Astrocyte (in vitro differentiated cells and primary cell): ENCODE data around the gene DNAH14. TPM values are rescaled to one million over a fixed set of nuclear protein-coding genes. Genes with fewer than 3 reads are reported as not detected.
A peak's percentile ranks its signal among the peaks of the same experiment; 100 is the strongest.

ENCODE experiments used
- DNase-seq: peaks from one replicate; pipeline ENCODE4 v3.0.0-alpha.2; 2010; ENCODE audit warnings: low read depth
- FAIRE-seq: peaks from 2 replicates; lab custom pipeline; 2011; peaks lifted over from hg19 to GRCh38; lab: Jason Lieb, UNC
- H2AFZ ChIP-seq: 2 replicates; pipeline ENCODE4 v1.6.0; 2012; ENCODE audit warnings: low read depth, low read length, inconsistent platforms
- H3K27ac ChIP-seq: 2 replicates; pipeline ENCODE4 v1.5.1; 2011; ENCODE audit warnings: low read depth, low read length, inconsistent platforms
- H3K27me3 ChIP-seq: 2 replicates; pipeline ENCODE4 v1.6.0; 2011; ENCODE audit warnings: low read length, inconsistent platforms; ENCODE audit not compliant: insufficient read depth
- H3K36me3 ChIP-seq: 2 replicates; pipeline ENCODE4 v1.5.1; 2011; ENCODE audit warnings: low read length, inconsistent platforms; ENCODE audit not compliant: insufficient read depth
- H3K4me1 ChIP-seq: 2 replicates; pipeline ENCODE4 v1.5.1; 2011; ENCODE audit warnings: low read length, inconsistent platforms; ENCODE audit not compliant: insufficient read depth
- H3K4me2 ChIP-seq: 2 replicates; pipeline ENCODE4 v1.6.0; 2012; ENCODE audit warnings: low read length, inconsistent platforms
- H3K4me3 ChIP-seq: 2 replicates; pipeline ENCODE4 v1.5.1; 2011; ENCODE audit warnings: low read depth, mild to moderate bottlenecking, low read length, inconsistent platforms; ENCODE audit not compliant: insufficient read depth
- H3K79me2 ChIP-seq: 2 replicates; pipeline ENCODE4 v1.6.0; 2012; ENCODE audit warnings: mild to moderate bottlenecking, low read length, inconsistent platforms; ENCODE audit not compliant: insufficient read depth
- H3K9ac ChIP-seq: 2 replicates; pipeline ENCODE4 v1.6.0; 2012; ENCODE audit warnings: mild to moderate bottlenecking, low read length, inconsistent platforms
- H3K9me3 ChIP-seq: 2 replicates; pipeline ENCODE4 v1.5.1; 2012; ENCODE audit warnings: low read depth, mild to moderate bottlenecking, low read length, inconsistent platforms; ENCODE audit not compliant: insufficient read depth
- H4K20me1 ChIP-seq: 2 replicates; pipeline ENCODE4 v1.6.0; 2012; ENCODE audit warnings: low read length, inconsistent platforms; ENCODE audit not compliant: insufficient read depth
- H3K27ac Mint-ChIP-seq: one replicate; pipeline ENCODE4 v1.8.0; 2021; ENCODE audit warnings: mild to moderate bottlenecking, mixed read lengths; ENCODE audit not compliant: unreplicated experiment
- H3K27me3 Mint-ChIP-seq: one replicate; pipeline ENCODE4 v1.8.0; 2021; ENCODE audit warnings: low read depth, mixed read lengths; ENCODE audit not compliant: unreplicated experiment
- H3K36me3 Mint-ChIP-seq: one replicate; pipeline ENCODE4 v1.8.0; 2021; ENCODE audit warnings: low read depth, mixed read lengths; ENCODE audit not compliant: unreplicated experiment
- H3K4me1 Mint-ChIP-seq: one replicate; pipeline ENCODE4 v1.8.0; 2021; ENCODE audit warnings: low read depth, mixed read lengths; ENCODE audit not compliant: unreplicated experiment
- H3K4me3 Mint-ChIP-seq: one replicate; pipeline ENCODE4 v1.8.0; 2021; ENCODE audit warnings: mild to moderate bottlenecking, moderate library complexity, mixed read lengths; ENCODE audit not compliant: unreplicated experiment
- H3K9me3 Mint-ChIP-seq: one replicate; pipeline ENCODE4 v1.8.0; 2021; ENCODE audit warnings: mild to moderate bottlenecking, mixed read lengths; ENCODE audit not compliant: unreplicated experiment
- CTCF ChIP-seq: IDR thresholded peaks from 2 replicates; pipeline ENCODE4 v1.5.1; 2011; ENCODE audit warnings: low read depth, mild to moderate bottlenecking, inconsistent platforms, low read length, moderate library complexity; ENCODE audit not compliant: insufficient read depth
- EZH2 ChIP-seq: IDR thresholded peaks from 2 replicates; pipeline ENCODE4 v1.6.1; 2012; ENCODE audit warnings: mild to moderate bottlenecking, low read length, inconsistent platforms; ENCODE audit not compliant: insufficient read depth
- total RNA-seq: library from RNA; stranded (reverse); gene quantifications from 2 replicates; pipeline ENCODE4 v1.2.1, GENCODE V29; 2021

The DNAH14 gene
- total RNA-seq, 1 donor from 2014 or later = 21.2 TPM

- H3K79me2 ChIP-seq = no peaks in the 10 kb centered on the region
- H3K9ac ChIP-seq = no peak overlapping the region
- no peaks in the 10 kb centered on the region for H3K36me3 Mint-ChIP-seq
- H3K27me3 ChIP-seq = no peaks in the 10 kb centered on the region
- FAIRE-seq (peak; percentile 9), DNase-seq (no peak)
- H3K9me3 Mint-ChIP-seq = peaks cover 3% of the 10 kb centered on the region
- TF ChIP-seq CTCF = no peak
- no peak for TF ChIP-seq EZH2
- H3K4me1 ChIP-seq = no peaks in the 10 kb centered on the region
- H3K4me3 ChIP-seq = no peak overlapping the region
- H3K27ac ChIP-seq = no peak overlapping the region
- H3K4me3 Mint-ChIP-seq = no peak overlapping the region
- no peak overlapping the region for H2AFZ ChIP-seq
- no peaks in the 10 kb centered on the region for H3K27me3 Mint-ChIP-seq
- no peaks in the 10 kb centered on the region for H3K9me3 ChIP-seq
- no peaks in the 10 kb centered on the region for H3K4me1 Mint-ChIP-seq
- H3K27ac Mint-ChIP-seq = no peak overlapping the region
- no peaks in the 10 kb centered on the region for H4K20me1 ChIP-seq
- H3K4me2 ChIP-seq = no peak overlapping the region
- H3K36me3 ChIP-seq = no peaks in the 10 kb centered on the region
Measured at GRCh38 chr1:225349826-225350225, 420.4 kb downstream of the DNAH14 start.

- Mint-ChIP-seq H3K27me3 (no peaks in the 10 kb centered on the region), H3K4me3 (no peak overlapping the region), H3K36me3 (no peaks in the 10 kb centered on the region), H3K27ac (no peak overlapping the region), H3K9me3 (peaks cover 3% of the 10 kb centered on the region), H3K4me1 (no peaks in the 10 kb centered on the region)
- no peak overlapping the region for H3K4me2 ChIP-seq
- no peaks in the 10 kb centered on the region for H4K20me1 ChIP-seq
- H3K9me3 ChIP-seq = no peaks in the 10 kb centered on the region
- FAIRE-seq = no peak
- no peaks in the 10 kb centered on the region for H3K79me2 ChIP-seq
- H3K9ac ChIP-seq = no peak overlapping the region
- H3K27me3 ChIP-seq = no peaks in the 10 kb centered on the region
- H3K4me3 ChIP-seq = no peak overlapping the region
- H3K4me1 ChIP-seq = no peaks in the 10 kb centered on the region
- DNase-seq = no peak
- TF ChIP-seq EZH2 (no peak), CTCF (no peak)
- H3K27ac ChIP-seq = no peak overlapping the region
- no peaks in the 10 kb centered on the region for H3K36me3 ChIP-seq
- H2AFZ ChIP-seq = no peak overlapping the region
Measured at GRCh38 chr1:225350872-225351271, 421.4 kb downstream of the DNAH14 start.

- Histone ChIP-seq H3K27me3 (no peaks in the 10 kb centered on the region), H3K36me3 (no peaks in the 10 kb centered on the region), H3K4me2 (no peak overlapping the region), H3K4me1 (no peaks in the 10 kb centered on the region), H4K20me1 (no peaks in the 10 kb centered on the region), H3K4me3 (no peak overlapping the region), H3K9me3 (no peaks in the 10 kb centered on the region), H3K27ac (no peak overlapping the region), H3K9ac (no peak overlapping the region), H3K79me2 (no peaks in the 10 kb centered on the region), H2AFZ (no peak overlapping the region)
- no peaks in the 10 kb centered on the region for H3K9me3 Mint-ChIP-seq
- peaks cover 1% of the 10 kb centered on the region for H3K27me3 Mint-ChIP-seq
- no peaks in the 10 kb centered on the region for H3K36me3 Mint-ChIP-seq
- no peaks in the 10 kb centered on the region for H3K4me1 Mint-ChIP-seq
- DNase-seq = no peak
- FAIRE-seq = no peak
- H3K27ac Mint-ChIP-seq = no peak overlapping the region
- H3K4me3 Mint-ChIP-seq = no peak overlapping the region
- no peak for TF ChIP-seq EZH2
Measured at GRCh38 chr1:225354906-225355305, 425.4 kb downstream of the DNAH14 start.
